Islet precursor cell (in vitro differentiated cells): ENCODE results near the gene TTPAL.
A peak's percentile ranks its signal among the peaks of the same experiment; 100 is the strongest.
"Not testable (repeated sequence)": the region's sequence is repeated elsewhere in the genome, so short reads cannot be mapped to it uniquely, and the experiment has no call there.

Source experiments
- DNase-seq: peaks from one replicate; pipeline ENCODE4 v3.0.0-alpha.2; 2018

Gene TTPAL

DNA sequence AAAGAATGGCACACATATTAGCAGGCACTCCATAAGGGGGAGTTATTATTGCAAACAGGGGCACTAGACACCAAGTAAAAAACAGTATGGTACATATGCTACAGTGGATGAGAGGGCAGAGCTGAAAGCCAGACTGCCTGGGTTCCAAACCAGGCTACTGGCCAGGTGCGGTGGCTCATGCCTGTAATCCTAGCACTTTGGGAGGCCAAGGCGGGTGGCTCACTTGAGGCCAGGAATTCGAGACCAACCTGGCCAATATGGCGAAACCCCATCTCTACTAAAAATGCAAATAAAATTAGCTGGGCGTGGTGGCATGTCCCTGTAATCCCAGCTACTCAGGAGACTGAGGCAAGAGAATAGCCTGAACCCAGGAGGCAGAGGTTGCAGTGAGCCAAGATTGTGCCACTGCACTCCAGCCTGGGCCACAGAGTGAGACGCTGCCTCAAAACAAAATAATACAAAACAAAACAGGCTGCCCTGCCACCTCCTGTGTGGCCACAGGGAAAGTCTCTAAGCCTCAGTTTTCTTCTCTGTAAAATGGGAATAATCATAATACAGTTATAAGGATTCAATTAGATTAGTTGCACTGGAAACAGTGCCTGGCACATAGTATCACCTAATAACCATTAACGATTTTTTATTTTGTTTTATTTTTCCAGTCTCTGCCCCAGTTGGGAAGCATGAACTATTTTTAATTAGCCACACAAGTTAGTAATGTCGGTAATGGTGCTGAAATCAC, 7.5 kb upstream of the TTPAL start:
- DNase-seq, result no peak

DNA sequence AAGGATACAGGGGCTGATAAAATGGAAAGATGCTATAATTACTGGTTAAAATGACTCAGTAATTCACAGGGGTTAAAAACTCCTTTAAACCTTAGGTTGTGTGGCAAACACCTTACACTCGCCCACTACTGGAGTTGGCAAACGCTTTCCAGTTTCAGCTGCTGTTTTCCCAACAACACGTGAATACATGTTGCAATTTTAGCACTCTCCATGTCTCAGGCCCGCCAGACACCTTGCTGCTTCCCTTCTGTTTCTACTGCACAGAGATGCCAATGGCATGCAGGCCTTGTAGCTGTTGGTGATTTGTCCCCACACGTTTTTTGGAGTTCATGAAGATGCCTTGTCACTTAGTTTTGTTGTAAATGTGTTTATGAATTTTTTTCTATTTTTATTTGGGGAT, 5.3 kb upstream of the TTPAL start:
- DNase-seq, result no peak

DNA sequence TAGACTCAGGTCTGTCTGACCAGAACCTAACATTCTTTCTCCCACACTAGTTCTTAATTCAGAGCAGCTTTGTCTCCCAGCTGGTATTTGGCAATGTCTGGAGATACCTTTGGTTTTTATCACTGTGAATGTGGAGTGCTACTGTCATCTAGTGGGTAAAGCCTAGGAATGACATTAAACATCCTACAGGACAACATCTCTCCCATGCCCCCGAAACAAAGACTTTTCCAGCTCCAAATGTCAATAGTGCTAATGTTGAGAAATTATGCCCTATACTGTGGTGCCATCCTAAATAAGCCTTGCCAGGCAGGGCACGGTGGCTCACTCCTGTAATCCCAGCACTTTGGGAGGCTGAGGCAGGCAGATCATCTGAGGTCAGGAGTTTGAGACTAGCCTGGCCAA, 4.2 kb upstream of the TTPAL start:
- DNase-seq, result no peak

DNA sequence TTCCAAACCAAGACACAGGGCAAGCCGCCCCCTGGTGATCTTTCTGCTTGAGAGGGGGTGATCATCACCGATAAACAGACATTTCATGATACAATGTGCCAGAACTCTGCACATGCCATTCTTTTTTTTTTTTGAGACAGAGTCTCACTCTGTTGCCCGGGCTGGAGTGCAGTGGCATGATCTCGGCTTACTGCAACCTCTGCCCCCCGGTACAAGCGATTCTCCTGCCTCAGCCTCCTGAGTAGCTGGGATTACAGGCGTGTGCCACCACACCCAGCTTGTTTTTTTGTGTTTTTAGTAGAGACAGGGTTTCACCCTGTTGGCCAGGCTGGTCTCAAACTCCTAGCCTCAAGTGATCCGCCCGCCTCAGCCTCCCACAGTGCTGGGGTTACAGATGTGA, 3.4 kb upstream of the TTPAL start:
- DNase-seq, result not testable (repeated sequence)

DNA sequence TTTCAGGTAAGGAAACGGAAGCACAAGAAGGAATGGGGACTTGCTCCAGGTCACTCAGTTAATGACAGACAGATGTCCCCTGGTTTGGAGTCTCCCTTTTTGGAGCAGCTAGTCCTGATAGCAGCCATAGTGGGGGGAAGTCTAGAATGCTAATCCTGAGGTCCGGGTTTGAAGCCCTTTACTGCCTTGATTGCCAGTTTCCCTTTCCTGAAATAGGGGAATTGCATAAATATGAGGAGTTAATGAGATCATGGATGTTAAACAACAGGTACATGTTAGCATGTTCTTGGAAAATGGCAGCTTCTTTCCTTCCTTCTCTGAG, 341 bp upstream of the TTPAL start:
- DNase-seq, result no peak

DNA sequence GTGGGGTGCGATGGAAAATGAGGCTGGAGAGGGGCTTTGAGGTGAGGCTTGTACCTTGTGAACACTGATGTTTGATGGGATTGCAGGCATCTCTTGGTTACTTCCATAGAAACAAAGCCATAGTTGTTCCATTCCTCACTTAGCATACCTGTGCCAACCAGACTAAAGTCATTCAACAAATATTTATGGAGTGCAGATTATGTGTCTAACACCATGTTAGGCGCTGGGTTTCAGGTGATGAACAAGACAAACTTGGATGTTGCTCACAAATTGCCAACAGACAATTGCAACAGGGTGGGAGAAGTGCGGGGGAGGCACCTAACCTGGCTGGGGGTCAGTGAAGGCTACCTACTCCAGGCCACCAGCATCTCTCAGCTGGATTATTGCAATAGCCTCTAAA, 1.5 kb downstream of the TTPAL start:
- DNase-seq, result no peak

DNA sequence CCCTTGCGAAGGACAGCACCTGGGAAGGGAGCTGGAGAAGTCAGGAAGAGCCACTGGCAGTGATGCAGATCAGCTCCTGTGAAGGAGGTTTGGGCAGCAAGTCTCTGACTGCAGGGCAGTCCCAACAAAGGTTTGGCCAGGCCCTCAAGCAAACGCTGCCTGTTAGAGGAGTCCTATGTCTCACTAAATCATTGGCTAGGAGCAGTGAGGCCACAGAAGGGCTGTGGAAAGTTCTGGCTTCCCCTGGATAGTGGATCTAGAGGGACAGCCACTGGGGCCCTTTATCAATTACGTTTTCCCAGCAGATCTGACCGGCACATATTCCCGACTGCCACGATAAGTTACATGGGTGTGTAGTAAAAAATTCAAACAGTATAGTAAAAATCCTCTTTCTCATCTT, 2.5 kb downstream of the TTPAL start:
- DNase-seq, result no peak

DNA sequence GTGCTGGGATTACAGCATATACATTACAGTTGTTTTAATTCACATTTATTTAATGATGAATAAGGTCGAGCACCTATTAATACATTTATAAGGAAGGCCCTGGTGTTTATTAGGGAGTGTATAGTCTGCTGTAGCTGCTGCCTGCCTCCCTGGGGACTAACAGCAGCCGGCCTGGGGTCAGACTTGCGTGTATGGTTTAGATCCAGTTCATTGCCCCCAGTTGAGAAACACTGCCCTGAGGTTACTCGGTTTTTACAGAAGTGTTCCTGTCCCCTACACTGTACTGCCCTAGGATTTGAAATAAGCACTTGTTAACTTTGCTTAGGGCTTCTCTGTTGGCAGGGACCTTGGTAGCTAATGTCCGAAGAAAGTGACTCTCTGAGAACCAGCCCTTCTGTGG, 4.0 kb downstream of the TTPAL start:
- no peak for DNase-seq

DNA sequence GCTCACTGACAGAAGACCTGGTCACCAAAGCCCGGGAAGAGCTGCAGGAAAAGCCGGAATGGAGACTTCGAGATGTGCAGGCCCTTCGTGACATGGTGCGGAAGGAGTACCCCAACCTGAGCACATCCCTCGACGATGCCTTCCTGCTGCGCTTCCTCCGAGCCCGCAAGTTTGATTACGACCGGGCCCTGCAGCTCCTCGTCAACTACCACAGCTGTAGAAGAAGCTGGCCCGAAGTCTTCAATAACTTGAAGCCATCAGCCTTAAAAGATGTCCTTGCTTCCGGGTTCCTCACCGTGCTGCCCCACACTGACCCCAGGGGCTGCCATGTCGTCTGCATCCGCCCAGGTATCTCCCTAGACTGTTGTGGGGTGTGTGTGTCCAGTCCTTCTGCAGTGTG, 4.4 kb downstream of the TTPAL start:
- DNase-seq, result no peak

DNA sequence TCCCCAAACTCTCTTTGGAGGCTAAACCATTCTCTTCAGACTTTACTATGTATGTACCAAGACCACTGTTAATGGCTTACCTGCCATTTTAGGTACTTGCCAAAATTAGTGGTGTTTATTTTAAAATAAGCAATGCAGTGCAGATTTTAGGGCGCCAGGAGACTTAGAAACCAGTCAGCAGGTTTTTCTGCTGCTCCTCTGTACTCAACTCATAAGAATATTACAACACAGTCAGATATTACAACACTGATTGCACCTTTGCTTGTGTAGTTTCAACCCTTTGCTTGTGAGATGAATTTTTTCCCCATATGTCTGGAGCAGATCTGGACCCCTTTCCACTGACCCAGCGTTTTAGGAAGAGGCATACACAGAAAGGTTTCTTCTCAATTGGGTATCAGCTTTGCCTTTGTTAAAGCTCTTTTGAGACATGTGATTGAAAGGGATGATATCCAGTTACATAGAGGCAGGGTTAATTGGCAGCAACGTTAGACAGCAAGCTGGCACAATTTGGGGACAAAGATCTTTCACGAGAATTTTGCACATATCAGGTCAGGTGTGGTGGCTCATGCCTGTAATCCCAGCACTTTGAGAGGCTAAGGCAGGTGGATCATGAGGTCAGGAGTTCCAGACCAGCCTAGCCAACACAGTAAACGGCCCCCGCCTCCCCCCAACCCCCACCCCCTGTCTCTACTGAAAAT, 6.2 kb downstream of the TTPAL start:
- DNase-seq, result no peak

DNA sequence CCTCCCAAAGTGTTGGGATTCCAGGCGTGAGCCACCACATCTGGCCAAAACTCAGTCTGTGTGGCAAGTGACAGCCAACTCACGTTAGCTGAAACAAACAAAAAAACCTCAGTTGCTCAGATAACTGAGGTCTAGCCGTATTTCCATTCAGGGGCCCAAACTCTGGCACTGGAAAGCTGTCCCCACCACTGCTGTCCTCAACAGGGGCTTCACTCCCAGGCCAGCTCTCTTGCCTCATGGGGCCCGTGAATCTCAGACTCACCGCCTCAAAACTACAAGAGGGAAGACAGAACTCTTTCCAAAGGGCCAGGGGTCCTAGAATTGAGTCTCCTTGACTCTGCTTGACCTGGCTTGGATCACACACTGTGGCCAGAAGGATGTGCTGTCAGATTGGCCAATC, 7.4 kb downstream of the TTPAL start:
- no peak for DNase-seq

DNA sequence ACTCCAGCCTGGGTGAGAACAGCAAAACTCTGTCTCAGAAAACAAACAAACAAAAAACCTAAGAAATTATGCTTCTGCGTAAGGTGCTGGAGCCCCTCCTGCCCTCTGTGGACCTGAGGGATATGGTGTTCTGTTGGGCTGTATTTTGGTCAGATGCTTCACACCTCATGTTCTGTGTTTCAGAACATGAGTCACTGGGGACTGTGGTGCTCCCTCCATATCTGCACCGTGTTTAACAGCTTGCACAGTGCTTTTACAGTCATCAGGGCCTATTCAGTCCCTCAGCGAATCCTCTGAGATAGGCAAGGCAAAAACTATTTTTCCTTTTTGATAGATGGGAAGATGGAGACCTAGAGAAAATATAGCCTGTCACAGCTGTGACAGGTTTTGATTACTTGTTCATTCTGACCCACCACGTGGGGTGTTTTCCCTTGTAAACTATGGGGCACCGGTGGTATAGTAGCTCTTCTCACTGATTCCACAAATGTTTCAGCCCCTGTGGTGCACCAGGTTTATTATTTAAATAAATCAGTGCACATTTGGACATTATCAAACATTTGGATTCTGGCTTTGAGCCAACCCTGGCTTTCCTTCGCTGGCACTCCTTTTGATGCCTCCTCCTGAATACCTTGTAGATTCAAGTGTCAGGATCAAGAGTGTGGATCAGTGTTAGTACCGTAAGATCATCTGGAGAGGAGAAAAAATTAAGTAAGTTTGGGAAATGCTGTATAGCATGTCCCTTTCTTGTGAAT, 9.6 kb downstream of the TTPAL start:
- no peak for DNase-seq

DNA sequence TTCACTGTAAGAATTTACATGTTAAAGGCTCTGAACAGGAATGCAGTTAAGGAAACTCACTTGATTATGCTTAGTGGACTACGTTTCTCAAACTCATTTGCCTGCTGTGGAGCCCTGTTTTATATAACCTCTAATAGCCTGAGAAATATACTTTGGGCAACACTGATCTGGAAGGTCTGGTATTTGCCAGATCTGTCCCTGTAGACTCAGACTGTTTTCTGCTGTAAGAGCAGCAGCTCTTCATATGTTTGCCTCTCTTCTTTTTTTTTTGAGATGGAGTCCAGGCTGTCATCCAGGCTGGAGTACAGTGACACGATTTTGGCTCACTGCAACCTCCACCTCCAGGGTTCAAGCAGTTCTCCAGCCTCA, 10.1 kb downstream of the TTPAL start:
- no peak for DNase-seq

DNA sequence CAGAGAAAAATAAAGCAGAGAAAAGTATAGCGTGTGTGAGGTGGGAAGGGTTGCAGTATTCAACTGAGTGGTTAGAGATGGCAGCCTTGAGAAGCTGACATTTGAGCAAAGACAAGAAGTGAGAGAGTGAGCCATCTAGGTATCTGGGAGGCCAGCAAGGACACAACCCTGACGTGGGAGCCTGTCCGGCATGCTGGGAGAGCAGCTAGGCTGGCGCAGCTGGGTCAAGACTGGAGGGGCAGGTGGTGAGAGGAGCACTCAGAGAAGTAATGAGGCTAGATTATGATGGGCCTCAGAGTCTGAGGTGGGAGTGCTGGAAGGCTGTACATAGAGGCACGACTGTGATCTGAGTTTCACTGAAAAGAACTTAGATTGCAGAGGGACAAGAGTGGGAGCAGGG, 12.9 kb downstream of the TTPAL start:
- no peak for DNase-seq

DNA sequence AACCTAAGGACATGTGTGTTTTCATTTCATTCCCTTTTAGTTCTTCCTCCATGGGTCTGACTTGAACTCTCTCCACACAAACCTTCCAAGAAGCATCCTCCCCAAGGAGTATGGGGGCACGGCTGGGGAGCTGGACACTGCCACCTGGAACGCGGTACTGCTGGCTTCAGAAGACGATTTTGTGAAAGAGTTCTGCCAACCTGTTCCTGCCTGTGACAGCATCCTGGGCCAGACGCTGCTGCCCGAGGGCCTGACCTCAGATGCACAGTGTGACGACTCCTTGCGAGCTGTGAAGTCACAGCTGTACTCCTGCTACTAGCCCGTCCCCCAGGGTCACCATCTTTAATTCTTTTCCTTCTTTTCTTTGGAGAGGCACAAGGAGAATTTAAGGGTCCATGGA, 13.5 kb downstream of the TTPAL start:
- DNase-seq, result no peak

DNA sequence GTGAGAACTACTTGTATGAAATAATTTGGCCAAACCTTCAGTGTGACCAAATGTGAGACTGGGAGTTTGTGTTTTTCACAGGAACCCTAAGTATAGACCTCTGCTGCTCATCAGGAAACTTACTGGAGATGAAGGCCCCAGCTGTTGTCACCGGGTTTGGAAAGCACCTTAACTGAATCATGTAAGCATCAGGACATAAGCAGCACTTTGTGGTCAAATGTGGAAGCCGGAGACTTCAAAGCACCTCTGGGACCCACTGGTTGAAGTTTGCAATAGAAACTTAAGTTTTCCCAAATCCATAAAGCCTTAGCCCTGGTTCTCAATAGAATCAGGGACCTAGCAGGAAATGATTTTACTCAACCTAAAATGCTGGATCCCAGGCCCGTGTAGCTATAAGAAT, 14.3 kb downstream of the TTPAL start:
- no peak for DNase-seq

DNA sequence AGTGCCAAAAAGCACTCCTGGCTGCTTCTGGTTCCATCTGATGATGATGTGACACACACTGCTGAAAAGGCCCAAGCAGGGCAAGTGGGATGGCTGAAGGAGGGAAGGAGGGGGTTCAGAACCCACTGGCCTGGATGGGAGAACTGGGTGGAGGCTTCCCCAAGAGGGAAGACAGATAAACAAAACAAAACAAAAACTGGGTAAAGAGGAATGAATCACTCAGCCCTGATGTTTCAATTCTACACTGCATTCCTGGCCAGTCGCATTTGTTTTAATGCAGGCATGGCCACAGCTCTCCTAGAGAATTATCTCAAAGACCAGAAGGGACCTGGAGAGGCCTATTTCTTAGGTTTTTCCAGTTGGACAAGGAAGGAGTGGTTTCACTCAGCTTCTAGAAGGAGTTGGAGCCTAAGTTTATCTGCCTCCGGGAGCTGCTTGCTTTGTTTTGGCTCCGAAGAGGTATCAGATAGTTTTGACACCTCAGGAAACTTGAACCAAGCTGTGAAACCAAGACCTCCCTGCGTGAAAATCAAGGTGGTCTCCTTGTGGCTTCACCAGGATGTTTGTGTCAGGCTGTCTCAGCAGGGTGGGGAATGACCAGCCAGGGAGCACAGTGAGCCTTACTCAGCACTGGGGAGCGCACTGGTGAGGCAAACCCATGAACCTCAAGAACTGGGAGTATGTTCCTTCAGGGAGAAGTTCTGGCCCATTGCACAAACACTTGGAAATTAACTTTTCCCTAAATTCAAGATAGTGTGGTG, 16.1 kb downstream of the TTPAL start:
- no peak for DNase-seq

DNA sequence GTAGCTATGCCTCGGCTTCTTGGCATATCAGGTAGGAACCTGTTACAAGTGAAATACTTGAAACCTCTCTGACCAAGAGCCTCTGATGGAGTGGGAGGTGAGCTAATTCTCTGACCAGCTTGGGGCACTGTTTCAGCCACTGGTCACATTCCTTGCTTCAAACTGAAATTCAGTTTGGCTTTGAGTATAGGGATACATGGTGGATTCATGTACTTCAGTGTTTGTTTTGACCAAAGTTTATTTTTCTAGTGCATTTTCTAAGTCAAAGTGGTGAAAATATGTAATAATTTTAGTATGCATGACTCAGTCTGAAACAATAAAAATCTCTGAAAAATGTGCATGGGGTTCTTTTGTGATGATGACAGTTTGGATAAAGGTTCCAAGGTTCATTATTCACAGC, 18.6 kb downstream of the TTPAL start:
- no peak for DNase-seq

DNA sequence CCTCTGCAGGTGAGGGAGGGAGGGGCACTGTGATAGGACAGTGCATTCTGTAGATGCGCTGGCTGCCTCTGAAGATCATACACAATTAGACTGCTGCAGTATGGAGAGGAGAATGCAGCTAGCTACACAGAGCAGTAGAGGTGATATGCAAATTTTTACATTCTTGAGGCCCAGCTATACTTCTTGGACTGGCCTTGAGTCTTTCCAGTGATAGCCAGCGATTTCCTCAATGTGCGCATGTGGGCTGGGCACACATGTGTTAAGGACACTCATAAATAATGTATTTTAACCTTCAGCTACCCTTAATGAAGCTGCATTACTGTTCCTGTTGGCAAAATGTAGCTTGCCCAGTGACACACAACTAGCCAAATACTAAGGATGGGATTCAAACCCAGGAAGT, 19.0 kb downstream of the TTPAL start:
- DNase-seq, result no peak

DNA sequence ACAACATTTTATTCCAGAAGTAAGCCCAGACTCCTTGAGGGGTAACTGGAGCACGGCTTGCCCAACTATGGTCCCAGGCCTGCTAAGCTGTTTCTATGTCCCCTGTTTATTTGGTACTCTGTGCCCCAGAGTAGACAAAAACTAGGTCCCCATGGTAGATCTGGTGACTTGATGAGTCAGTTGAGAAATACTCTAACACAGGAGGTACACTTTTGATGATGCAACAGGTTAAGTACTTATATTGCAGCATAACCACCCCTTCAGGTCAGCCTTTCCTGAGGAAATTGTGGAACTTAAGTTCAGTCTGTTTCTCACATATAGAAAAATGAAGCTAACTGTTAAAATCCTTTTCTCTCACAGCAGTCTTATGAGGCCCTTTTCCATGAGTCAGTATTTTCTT, 19.6 kb downstream of the TTPAL start:
- no peak for DNase-seq

DNA sequence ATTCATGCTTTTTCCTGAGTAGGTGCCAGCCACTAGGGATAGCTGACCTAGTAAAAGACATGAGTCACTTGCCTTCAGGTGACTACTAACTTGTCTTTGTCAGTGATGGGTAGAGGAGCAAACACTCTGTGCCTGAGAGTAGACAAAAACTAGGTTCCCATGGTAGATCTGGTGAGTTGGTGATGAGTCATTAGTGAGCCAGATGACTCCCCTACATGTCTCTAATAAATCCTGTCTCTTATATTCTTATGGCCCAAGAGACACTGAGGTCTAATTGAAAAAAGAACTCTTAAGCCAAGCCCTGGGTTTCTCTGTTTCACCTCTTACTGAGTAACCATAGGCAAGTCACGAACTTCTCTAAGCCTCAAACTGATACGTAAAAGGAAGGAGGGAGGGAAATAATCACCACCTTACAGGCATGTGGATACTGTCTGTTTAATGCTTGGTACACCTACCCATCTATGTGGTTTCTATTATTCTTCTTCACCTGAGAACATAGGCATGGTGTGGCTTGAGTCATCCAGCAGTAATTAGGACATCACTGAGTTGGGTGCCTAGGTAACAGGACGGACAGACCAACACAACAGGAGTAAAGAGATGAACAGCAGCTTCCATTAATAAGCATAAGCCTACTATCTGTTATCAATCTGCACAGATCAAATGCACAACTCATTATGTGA, 20.3 kb downstream of the TTPAL start:
- peak; percentile 81 for DNase-seq

DNA sequence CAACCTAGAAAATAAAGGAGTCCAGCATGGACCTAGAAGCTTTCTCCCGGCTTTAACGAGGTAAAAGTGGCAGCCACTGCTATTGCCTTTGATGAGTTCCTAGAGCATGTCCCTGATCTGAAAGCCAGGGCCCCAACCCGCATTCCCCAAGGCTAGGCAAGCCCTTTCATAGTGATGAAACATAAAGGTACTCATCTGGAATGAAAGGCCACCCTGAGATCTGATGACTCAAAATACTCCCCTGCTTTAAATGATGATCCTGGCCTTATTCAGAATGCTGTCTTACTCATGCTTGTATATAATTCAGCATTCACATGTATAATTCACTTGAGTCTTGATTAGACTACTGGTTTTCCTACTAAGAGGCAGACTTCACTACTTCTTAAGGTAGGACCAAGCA, 21.3 kb downstream of the TTPAL start:
- peak; percentile 77 for DNase-seq

DNA sequence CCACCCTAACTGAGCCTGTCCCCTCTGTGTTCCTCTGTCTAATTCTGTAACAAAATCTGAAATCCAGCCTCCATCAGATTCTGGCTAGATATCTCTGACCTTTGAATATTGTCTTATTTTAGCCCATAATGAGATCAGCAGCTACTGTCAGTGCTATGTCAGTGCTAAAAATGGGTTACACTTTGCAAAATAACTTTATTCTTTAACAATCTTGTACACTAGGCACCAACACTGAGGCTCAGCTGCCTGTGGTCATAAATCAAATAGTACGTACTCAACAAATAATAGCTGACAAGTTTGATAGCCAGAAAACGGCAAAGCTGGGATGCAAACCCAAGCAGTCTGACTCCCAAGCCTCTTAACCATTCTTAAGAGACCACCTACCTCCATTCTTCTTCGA, 22.1 kb downstream of the TTPAL start:
- DNase-seq, result no peak
